ENCODE results near the gene CCL4L2.
"Not testable (repeated sequence)": the region's sequence is repeated elsewhere in the genome, so short reads cannot be mapped to it uniquely, and the experiment has no call there.

Gene CCL4L2

DNA sequence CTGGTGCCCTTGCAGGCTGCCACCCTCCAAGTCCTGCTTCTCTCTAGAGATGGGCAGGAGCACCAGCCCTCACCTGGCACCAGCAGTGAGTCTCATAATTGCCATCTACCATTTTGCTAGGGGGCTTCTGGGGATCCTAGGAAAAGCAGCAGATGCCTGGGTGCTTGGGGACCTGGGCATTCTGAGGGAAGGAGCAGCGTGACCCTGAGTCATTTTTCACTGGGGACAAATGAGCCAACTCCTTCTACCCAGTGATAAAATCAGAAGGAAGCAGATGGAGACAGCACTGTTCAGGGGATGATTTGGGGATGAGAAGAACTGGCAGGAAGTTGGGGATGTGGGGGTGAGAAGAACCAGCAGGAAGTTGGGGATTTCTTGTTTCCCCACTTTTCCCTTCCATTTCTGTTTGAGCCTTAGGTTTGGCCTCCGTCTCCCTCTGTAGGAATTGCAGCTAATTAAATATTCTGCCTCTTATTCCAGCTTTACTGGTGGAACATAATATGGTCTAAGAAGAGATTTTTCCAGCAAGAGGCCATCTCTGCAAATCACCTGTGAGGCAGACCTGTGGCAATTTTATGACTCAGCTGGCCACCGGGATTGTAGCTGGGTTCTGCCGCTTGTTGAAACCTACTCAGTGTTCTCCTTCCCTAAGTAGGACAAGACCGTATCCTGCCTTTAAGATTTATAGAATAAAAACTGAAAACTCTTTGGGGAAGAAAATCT is 22.8 kb upstream of the CCL4L2 start:
- H3K27me3 ChIP-seq (ENCODE audit: control insufficient read depth in 1 of 2, insufficient read depth in 2 of 2, low read length in 2 of 2); H3K9me3 ChIP-seq (ENCODE audit: low read length); H3K4me1 ChIP-seq (ENCODE audit: insufficient read depth, low read length); H3K36me3 ChIP-seq (ENCODE audit: insufficient read depth, low read length); H3K4me3 ChIP-seq (ENCODE audit: low read depth in 1 of 2, low read length in 2 of 2); H3K27ac ChIP-seq (ENCODE audit: low read depth, low read length); H3K9ac ChIP-seq (ENCODE audit: low read length): not testable (repeated sequence)

DNA sequence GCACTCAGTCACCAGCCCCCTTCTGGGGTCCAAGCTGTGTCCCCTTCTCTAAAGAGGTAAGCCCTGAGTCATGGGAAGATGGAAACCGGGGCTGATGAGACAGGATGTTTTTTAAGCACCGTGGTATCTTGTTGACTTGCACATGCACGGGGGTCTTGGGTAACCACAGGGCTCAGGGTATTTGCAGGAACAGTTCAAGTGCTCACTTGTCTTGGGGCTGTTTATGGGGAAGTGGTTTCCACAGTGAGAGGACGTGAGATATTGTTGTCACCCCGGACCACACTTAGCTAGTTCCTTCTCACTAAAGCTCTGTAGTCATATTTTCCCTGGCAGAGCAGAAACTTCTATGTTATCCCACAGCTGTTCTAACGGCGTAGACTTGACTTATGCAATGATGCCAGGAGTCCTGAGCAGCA is 22.0 kb upstream of the CCL4L2 start:
- no peak overlapping the region for H3K9ac ChIP-seq (ENCODE audit: low read length)
- H3K27ac ChIP-seq (ENCODE audit: low read depth, low read length), result no peak overlapping the region
- no peaks in the 10 kb centered on the region for H3K9me3 ChIP-seq (ENCODE audit: low read length)
- no peaks in the 10 kb centered on the region for H3K36me3 ChIP-seq (ENCODE audit: insufficient read depth, low read length)
- H3K4me3 ChIP-seq (ENCODE audit: low read depth in 1 of 2, low read length in 2 of 2), result no peak overlapping the region
- no peaks in the 10 kb centered on the region for H3K4me1 ChIP-seq (ENCODE audit: insufficient read depth, low read length)
- H3K27me3 ChIP-seq (ENCODE audit: control insufficient read depth in 1 of 2, insufficient read depth in 2 of 2, low read length in 2 of 2), result peaks cover 0 to under 1% of the 10 kb centered on the region in 2 donors

DNA sequence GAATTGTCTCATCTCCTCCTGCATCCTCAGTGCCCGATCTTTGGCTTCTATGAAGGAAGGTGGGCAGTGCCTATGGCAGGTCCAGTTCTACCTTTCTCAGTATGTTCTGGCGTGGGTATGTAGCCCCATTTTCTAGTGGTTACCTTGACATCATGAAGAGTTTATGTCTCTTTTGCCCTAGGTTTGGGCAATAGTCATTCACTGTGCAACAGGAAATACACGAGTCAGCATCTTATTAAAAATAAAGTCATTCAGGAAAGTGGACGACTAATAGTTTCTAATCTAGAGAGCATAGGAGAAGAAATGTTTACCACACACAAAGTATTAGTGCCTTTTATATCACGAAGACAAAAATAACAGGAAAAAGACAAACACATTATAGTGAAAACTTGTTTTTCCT is 20.9 kb upstream of the CCL4L2 start:
- not testable (repeated sequence) for H3K9ac ChIP-seq (ENCODE audit: low read length); H3K4me3 ChIP-seq (ENCODE audit: low read depth in 1 of 2, low read length in 2 of 2); H3K9me3 ChIP-seq (ENCODE audit: low read length); H3K27ac ChIP-seq (ENCODE audit: low read depth, low read length); H3K4me1 ChIP-seq (ENCODE audit: insufficient read depth, low read length); H3K36me3 ChIP-seq (ENCODE audit: insufficient read depth, low read length); H3K27me3 ChIP-seq (ENCODE audit: control insufficient read depth in 1 of 2, insufficient read depth in 2 of 2, low read length in 2 of 2)

DNA sequence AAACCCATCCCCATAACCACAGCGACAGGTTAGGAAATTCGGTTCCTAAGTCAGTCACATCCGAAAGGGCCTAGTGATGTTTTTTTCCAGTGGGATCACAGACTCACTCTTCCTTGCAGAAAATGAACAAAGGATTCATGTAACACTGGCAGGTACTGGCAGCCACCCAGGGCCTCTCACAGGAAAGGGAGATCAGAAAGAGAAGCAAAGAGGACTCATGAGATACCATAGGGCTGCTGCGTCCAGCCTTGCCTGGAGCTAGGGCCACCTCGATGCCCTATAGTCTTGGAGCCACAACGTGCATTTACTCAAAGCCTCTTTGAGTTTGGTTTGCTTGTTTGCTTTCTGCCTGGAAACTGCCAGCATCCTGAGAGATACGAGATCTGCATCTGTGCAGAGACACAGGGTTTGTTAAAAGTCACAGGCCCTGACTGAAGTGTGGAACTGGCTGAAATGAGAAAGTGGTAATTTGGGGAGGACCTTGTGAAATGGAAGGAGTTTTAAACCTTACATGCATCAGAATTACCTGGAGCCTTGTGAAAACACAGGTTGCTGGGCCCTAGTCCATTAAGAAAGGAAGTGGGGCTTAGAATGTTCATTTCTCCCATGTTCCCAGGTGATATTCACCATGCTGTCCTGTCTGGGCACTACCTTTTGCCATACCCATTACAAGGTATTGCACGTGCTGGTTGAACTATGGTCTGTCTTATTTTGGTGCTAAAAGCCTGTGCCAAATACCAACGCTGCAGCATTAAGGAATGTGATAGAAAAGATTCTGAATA is 20.1 kb upstream of the CCL4L2 start:
- not testable (repeated sequence) for H3K9ac ChIP-seq (ENCODE audit: low read length); H3K9me3 ChIP-seq (ENCODE audit: low read length); H3K4me3 ChIP-seq (ENCODE audit: low read depth in 1 of 2, low read length in 2 of 2); H3K27me3 ChIP-seq (ENCODE audit: control insufficient read depth in 1 of 2, insufficient read depth in 2 of 2, low read length in 2 of 2); H3K36me3 ChIP-seq (ENCODE audit: insufficient read depth, low read length); H3K27ac ChIP-seq (ENCODE audit: low read depth, low read length); H3K4me1 ChIP-seq (ENCODE audit: insufficient read depth, low read length)

DNA sequence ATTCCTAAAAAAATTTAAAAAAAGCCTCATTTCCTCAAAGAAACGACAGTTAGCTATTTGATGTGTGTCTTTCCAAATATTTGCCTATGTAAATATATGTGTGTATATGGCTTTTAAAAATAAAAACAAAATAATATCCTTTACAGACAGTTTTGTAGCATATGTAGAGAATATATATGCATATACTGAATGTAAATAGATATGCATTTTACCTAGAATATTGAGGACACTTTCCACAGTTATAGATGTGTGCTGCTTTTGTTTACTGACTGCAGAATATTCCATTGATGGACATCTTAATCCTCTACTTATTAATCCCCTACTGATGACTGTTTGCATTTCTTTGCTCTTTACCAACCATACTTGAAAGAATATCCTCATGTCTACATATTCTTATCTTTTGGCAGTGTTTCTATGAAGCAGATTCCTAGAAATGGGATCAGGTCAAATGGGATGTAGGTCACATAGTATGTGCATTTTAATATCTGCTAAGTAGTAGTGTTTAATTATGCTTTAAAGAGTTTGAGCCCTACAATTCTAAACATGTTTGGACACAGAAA is 17.6 kb upstream of the CCL4L2 start:
- no peak overlapping the region for H3K4me3 ChIP-seq (ENCODE audit: low read depth in 1 of 2, low read length in 2 of 2)
- H3K36me3 ChIP-seq (ENCODE audit: insufficient read depth, low read length), result no peaks in the 10 kb centered on the region
- H3K9me3 ChIP-seq (ENCODE audit: low read length), result no peaks in the 10 kb centered on the region
- no peak overlapping the region for H3K9ac ChIP-seq (ENCODE audit: low read length)
- no peaks in the 10 kb centered on the region for H3K4me1 ChIP-seq (ENCODE audit: insufficient read depth, low read length)
- no peak overlapping the region for H3K27ac ChIP-seq (ENCODE audit: low read depth, low read length)
- H3K27me3 ChIP-seq (ENCODE audit: control insufficient read depth in 1 of 2, insufficient read depth in 2 of 2, low read length in 2 of 2), result peaks cover 0 to 7% of the 10 kb centered on the region in 2 donors

DNA sequence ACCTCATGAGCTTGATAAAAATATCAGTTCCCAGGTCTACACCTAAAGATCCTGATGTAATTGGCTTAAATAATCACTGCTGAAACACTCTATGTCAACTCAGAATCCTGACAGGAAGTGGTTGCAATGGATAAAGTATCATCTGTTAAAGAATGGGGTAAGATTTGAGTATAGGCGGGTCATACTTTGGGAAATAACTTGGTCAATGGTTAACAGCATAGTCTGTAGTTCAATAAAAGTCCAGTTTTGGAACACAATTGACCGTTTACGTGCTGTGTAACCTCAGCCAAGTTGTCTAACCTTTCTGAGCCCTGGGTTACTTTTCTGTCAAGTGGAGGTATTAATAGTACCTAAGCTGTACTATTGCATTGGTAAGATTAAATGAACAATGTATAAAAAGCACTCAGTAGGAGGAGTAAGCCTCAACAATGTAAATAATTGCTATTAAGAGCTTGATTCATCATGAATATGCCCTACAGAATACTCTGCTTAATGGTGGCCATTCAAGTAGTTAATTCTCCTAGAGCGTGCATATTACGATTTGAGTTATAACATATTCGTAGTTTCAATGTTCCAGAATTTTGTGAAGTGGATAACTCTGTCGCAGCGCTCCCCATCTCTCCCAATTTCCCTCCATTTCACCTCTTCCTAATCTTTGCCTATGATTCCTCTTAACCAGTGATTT is 16.6 kb upstream of the CCL4L2 start:
- not testable (repeated sequence) for H3K27ac ChIP-seq (ENCODE audit: low read depth, low read length); H3K27me3 ChIP-seq (ENCODE audit: control insufficient read depth in 1 of 2, insufficient read depth in 2 of 2, low read length in 2 of 2); H3K9me3 ChIP-seq (ENCODE audit: low read length); H3K4me1 ChIP-seq (ENCODE audit: insufficient read depth, low read length); H3K9ac ChIP-seq (ENCODE audit: low read length); H3K4me3 ChIP-seq (ENCODE audit: low read depth in 1 of 2, low read length in 2 of 2); H3K36me3 ChIP-seq (ENCODE audit: insufficient read depth, low read length)

DNA sequence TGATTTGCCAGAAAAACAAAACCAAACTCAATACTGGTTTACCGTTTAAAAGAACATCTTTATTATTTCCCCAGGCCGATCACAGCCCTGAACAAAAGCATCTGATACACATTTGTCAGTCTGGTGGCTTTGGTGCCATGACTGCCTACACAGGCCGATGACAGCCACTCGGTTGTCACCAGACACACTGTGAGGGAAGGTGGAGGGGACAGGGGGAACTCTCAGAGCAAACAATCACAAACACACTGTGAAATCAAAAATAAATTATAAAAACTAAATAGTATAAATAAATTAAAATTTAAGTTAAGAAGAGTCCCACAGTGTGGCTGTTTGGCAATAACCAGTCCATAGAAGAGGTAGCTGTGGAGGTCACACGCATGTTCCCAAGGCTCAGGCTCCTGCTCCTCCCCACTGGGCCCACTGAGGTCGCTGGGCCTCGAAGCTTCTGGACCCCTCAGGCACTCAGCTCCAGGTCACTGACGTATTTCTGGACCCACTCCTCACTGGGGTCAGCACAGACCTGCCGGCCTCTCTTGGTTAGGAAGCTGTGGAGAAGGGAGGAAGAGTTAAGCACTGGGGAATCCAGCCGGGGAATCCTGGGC is 15.9 kb upstream of the CCL4L2 start:
- H3K27ac ChIP-seq (ENCODE audit: low read depth, low read length), result not testable (repeated sequence)

DNA sequence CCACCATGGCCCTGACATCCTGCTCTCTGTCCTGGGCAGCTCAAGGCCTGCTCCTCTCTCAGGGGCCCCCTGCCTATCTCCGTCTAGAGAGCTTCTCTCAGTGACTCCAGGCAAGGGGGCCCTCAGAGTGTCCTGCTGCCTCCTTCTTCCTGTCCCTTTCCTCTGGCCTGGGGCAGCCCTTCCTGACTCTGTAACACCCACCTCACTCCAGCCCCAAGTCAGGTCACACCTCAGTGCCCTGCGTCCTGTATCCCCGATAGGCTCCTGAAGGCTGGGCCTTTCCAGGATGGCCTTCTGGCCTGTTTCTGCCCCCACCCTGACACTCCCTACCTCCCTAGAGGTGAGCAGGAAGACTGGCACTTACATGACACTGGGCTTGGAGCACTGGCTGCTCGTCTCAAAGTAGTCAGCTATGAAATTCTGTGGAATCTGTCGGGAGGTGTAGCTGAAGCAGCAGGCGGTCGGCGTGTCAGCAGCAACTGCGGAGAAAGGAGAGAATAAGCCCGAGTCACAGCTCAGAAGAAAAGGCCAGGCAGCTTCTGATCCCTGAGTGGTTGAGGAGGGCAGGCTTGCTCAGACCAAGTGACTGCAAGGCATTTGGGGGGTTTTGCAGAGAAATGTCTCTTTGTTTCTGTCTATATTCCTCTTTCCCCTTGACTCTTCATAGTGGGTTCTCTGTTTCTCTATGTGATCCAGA is 15.3 kb upstream of the CCL4L2 start:
- Histone ChIP-seq H3K4me3 (ENCODE audit: low read depth in 1 of 2, low read length in 2 of 2) (no peak overlapping the region), H3K9me3 (ENCODE audit: low read length) (no peaks in the 10 kb centered on the region), H3K27me3 (ENCODE audit: control insufficient read depth in 1 of 2, insufficient read depth in 2 of 2, low read length in 2 of 2) (peaks cover 0 to 7% of the 10 kb centered on the region in 2 donors), H3K9ac (ENCODE audit: low read length) (no peak overlapping the region), H3K36me3 (ENCODE audit: insufficient read depth, low read length) (no peaks in the 10 kb centered on the region), H3K27ac (ENCODE audit: low read depth, low read length) (no peak overlapping the region), H3K4me1 (ENCODE audit: insufficient read depth, low read length) (no peaks in the 10 kb centered on the region)

More for the DNA sequence above, 15.9 kb upstream of the CCL4L2 start:
- not testable (repeated sequence) for H3K36me3 ChIP-seq (ENCODE audit: insufficient read depth, low read length); H3K4me3 ChIP-seq (ENCODE audit: low read depth in 1 of 2, low read length in 2 of 2); H3K9ac ChIP-seq (ENCODE audit: low read length); H3K4me1 ChIP-seq (ENCODE audit: insufficient read depth, low read length); H3K9me3 ChIP-seq (ENCODE audit: low read length); H3K27me3 ChIP-seq (ENCODE audit: control insufficient read depth in 1 of 2, insufficient read depth in 2 of 2, low read length in 2 of 2)

DNA sequence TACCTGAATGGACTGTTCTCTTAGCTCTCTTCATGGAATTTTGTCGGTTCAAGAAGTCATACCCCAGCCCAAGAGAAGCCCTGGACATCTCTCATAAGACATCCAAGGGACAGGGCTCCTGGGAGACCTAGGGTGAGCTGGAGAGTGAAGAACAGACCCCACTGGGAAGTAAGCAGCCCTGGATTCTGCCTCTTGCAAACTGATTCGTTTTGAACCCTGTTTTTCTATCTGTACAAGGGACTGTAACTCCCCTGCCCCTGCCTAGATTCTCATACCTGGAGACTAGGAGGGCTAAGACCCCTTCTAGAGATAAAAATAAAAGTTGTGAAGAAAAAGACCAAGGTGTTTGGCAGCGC is 14.8 kb upstream of the CCL4L2 start:
- Histone ChIP-seq H3K9ac (ENCODE audit: low read length) (no peak overlapping the region), H3K27me3 (ENCODE audit: control insufficient read depth in 1 of 2, insufficient read depth in 2 of 2, low read length in 2 of 2) (peaks cover 0 to 7% of the 10 kb centered on the region in 2 donors), H3K4me3 (ENCODE audit: low read depth in 1 of 2, low read length in 2 of 2) (no peak overlapping the region), H3K36me3 (ENCODE audit: insufficient read depth, low read length) (no peaks in the 10 kb centered on the region), H3K27ac (ENCODE audit: low read depth, low read length) (no peak overlapping the region), H3K9me3 (ENCODE audit: low read length) (no peaks in the 10 kb centered on the region), H3K4me1 (ENCODE audit: insufficient read depth, low read length) (no peaks in the 10 kb centered on the region)

DNA sequence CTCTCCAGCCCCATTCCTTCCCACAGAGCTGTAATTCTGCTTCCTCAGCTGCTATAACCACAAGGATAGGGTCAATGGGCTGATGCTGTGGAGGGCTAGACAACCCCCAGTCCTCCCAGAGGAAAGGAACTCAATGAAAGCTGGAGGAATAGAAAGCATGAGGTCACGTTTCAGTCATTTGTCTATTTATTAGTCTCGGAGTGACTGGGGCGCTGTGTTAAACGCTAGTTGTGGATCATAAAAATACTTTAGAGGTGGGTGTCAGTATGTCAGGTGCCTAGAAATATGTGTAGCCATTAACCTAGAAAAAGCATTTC is 13.5 kb upstream of the CCL4L2 start:
- Histone ChIP-seq H3K4me3 (ENCODE audit: low read depth in 1 of 2, low read length in 2 of 2) (no peak overlapping the region), H3K4me1 (ENCODE audit: insufficient read depth, low read length) (no peaks in the 10 kb centered on the region), H3K27me3 (ENCODE audit: control insufficient read depth in 1 of 2, insufficient read depth in 2 of 2, low read length in 2 of 2) (peaks cover 0 to 7% of the 10 kb centered on the region in 2 donors), H3K36me3 (ENCODE audit: insufficient read depth, low read length) (no peaks in the 10 kb centered on the region), H3K27ac (ENCODE audit: low read depth, low read length) (no peak overlapping the region), H3K9ac (ENCODE audit: low read length) (no peak overlapping the region), H3K9me3 (ENCODE audit: low read length) (no peaks in the 10 kb centered on the region)

Data from muscle layer of colon (tissue), 2 donors.